HCT116 (cell line): ENCODE results near the gene WAC. TPM values are rescaled to one million over a fixed set of nuclear protein-coding genes. Genes with fewer than 3 reads are reported as not detected.

ENCODE experiments used
- ATAC-seq: fragments of 200-7000 bp; cut with Tn5 transposase; 2 replicates; pipeline ENCODE4 v1.9.1; 2020; ENCODE audit warnings: mild to moderate bottlenecking, moderate library complexity
- BruUV-seq: library from RNA; stranded (reverse); fragments of 400-500 nt; replicated peaks from 2 replicates; lab custom pipeline; 2021; lab: Mats Ljungman, UMichigan
- CTCF ChIA-PET: fragments of 300-600 bp; sonication (Branson Sonifier 250); formaldehyde crosslinking; loops from one replicate; lab custom pipeline; 2021; ENCODE audit warnings: antibody characterized with exemption; lab: Charles Lee
- POLR2A ChIA-PET: fragments of 300-600, 350-600 bp; sonication (Branson Sonifier 250); formaldehyde crosslinking; loops from one replicate; lab custom pipeline; 2021; ENCODE audit warnings: antibody characterized with exemption; lab: Charles Lee
- RAD21 ChIA-PET, 2 experiments: fragments of 300-600 bp; sonication (Branson Sonifier 250); formaldehyde crosslinking; loops; one replicate each; lab custom pipeline; 2023; ENCODE audit warnings: low total read pairs in 2 of 2; ENCODE audit not compliant: uncharacterized antibody in 2 of 2, unreplicated experiment in 2 of 2, low non-redundant PET in 1 of 2; lab: Charles Lee
- DNase-seq: peaks from one replicate; pipeline ENCODE4 v3.0.0-alpha.2; 2010; ENCODE audit warnings: low read depth, low spot score
- H2AFZ ChIP-seq: fragments of 200-600 bp; shearing (Covaris generic), sonication (generic); 2 replicates; pipeline ENCODE4 v1.6.1; 2017; ENCODE audit warnings: low read depth, mixed run types, mixed read lengths, antibody characterized with exemption, low read length; ENCODE audit not compliant: poor library complexity, severe bottlenecking
- H3K27ac ChIP-seq: 2 replicates; pipeline ENCODE4 v1.5.1; 2012; ENCODE audit warnings: low read depth, low read length
- H3K27me3 ChIP-seq: fragments of 200-600 bp; sonication (generic); 2 replicates; pipeline ENCODE4 v1.6.1; 2016; ENCODE audit warnings: mixed run types, low read length, mixed read lengths; ENCODE audit not compliant: insufficient read depth
- H3K36me3 ChIP-seq, 2 experiments: fragments of 200-500 bp in 1 of 2; fragments of 200-600 bp in 1 of 2; sonication (Bioruptor generic) in 1 of 2; sonication (generic) in 1 of 2; 2 replicates each; pipeline versions ENCODE4 v1.5.1 to v1.6.1; 2014 to 2016; ENCODE audit warnings: low read length in 2 of 2, inconsistent platforms in 1 of 2, mixed read lengths in 1 of 2, mixed run types in 1 of 2; ENCODE audit not compliant: insufficient read depth in 2 of 2, control insufficient read depth in 1 of 2
- H3K4me1 ChIP-seq, 2 experiments: fragments of 200-600 bp in 1 of 2; sonication (generic) in 1 of 2; 2 replicates each; pipeline versions ENCODE4 v1.5.1 to v1.6.1; 2012 to 2017; ENCODE audit warnings: low read length in 2 of 2, inconsistent platforms in 1 of 2, mild to moderate bottlenecking in 1 of 2, mixed read lengths in 1 of 2, mixed run types in 1 of 2, moderate library complexity in 1 of 2; ENCODE audit not compliant: insufficient read depth in 2 of 2, control insufficient read depth in 1 of 2
- H3K4me2 ChIP-seq: fragments of 200-600 bp; sonication (generic); 2 replicates; pipeline ENCODE4 v1.6.1; 2017; ENCODE audit warnings: mixed run types, low read length, mixed read lengths
- H3K4me3 ChIP-seq, 2 experiments: fragments of 200-600 bp in 1 of 2; sonication (generic) in 1 of 2; replicated peaks in 1 of 2; 2 replicates each; pipeline ENCODE4 v1.5.1; 2011 to 2016; ENCODE audit warnings: low read length in 2 of 2, control low read depth in 1 of 2, low read depth in 1 of 2, mild to moderate bottlenecking in 1 of 2, mixed read lengths in 1 of 2, mixed run types in 1 of 2
- H3K79me2 ChIP-seq: fragments of 200-600 bp; sonication (generic); 2 replicates; pipeline ENCODE4 v1.6.1; 2017; ENCODE audit warnings: mild to moderate bottlenecking, mixed run types, low read length, moderate library complexity, mixed read lengths; ENCODE audit not compliant: insufficient read depth
- H3K9ac ChIP-seq: fragments of 200-600 bp; sonication (generic); 2 replicates; pipeline ENCODE4 v1.6.1; 2016; ENCODE audit warnings: low read length, mixed read lengths
- H3K9me2 ChIP-seq: fragments of 200-600 bp; sonication (generic), shearing (Covaris generic); 2 replicates; pipeline ENCODE4 v1.6.1; 2017; ENCODE audit warnings: mixed run types, mild to moderate bottlenecking, moderate library complexity; ENCODE audit not compliant: insufficient read depth
- H3K9me3 ChIP-seq, 2 experiments: fragments of 200-500 bp in 1 of 2; fragments of 200-600 bp in 1 of 2; sonication (Bioruptor generic) in 1 of 2; sonication (generic) in 1 of 2; 2 replicates each; pipeline ENCODE4 v1.6.1; 2014 to 2017; ENCODE audit warnings: low read length in 2 of 2, mixed read lengths in 2 of 2, inconsistent platforms in 1 of 2, low read depth in 1 of 2, mild to moderate bottlenecking in 1 of 2, mixed run types in 1 of 2, moderate library complexity in 1 of 2; ENCODE audit not compliant: control insufficient read depth in 1 of 2, insufficient read depth in 1 of 2
- H4K20me1 ChIP-seq: fragments of 200-600 bp; sonication (generic), shearing (Covaris generic); 2 replicates; pipeline ENCODE4 v1.6.1; 2017; ENCODE audit warnings: mixed run types, mild to moderate bottlenecking, moderate library complexity; ENCODE audit not compliant: insufficient read depth
- CEBPB ChIP-seq: IDR thresholded peaks from 2 replicates; pipeline ENCODE4 v1.6.1; 2012; ENCODE audit warnings: low read depth
- ELF1 ChIP-seq: IDR thresholded peaks from 2 replicates; pipeline ENCODE4 v1.6.1; 2012; ENCODE audit warnings: low read depth, borderline replicate concordance
- EZH2phosphoT487 ChIP-seq: fragments of 200-600 bp; IDR thresholded peaks from 2 replicates; pipeline ENCODE4 v1.6.1; 2018; ENCODE audit warnings: antibody characterized with exemption, borderline replicate concordance
- FOSL1 ChIP-seq: IDR thresholded peaks from 2 replicates; pipeline ENCODE4 v1.6.1; 2012; ENCODE audit warnings: low read depth
- RAD21 ChIP-seq: IDR thresholded peaks from 2 replicates; pipeline ENCODE4 v1.6.1; 2012; ENCODE audit warnings: low read depth, mild to moderate bottlenecking
- REST ChIP-seq: IDR thresholded peaks from 2 replicates; pipeline ENCODE4 v1.6.1; 2012; ENCODE audit warnings: low read depth
- SRF ChIP-seq: IDR thresholded peaks from 2 replicates; pipeline ENCODE4 v1.6.1; 2012; ENCODE audit warnings: low read depth
- TCF7L2 ChIP-seq: IDR thresholded peaks from 2 replicates; pipeline ENCODE4 v1.7.0; 2011; ENCODE audit warnings: borderline replicate concordance, inconsistent platforms; ENCODE audit not compliant: insufficient read depth, insufficient read length; ENCODE audit errors: extremely low read depth
- intact Hi-C: fragments of 100-400 bp; cut with micrococcal nuclease; formaldehyde crosslinking; loops from 2 replicates; pipeline ENCODE4 v1.10.0; 2022
- total RNA-seq: library from RNA; stranded (reverse); gene quantifications from one replicate; pipeline ENCODE4 v1.2.1, GENCODE V29; 2021; ENCODE audit not compliant: unreplicated experiment

Gene WAC
- total RNA-seq, 1 experiment from 2014 or later: 117 TPM

GRCh38 chr10:28566458-28567015, 33.6 kb downstream of the WAC start (continued):
- TF ChIP-seq REST (no peak), TCF7L2 (no peak)

- ChIA-PET POLR2A (no interaction called here), CTCF (no interaction called here), RAD21 (no interaction called here)
- no peak for DNase-seq
- no peak overlapping the region for H3K4me3 ChIP-seq
- H4K20me1 ChIP-seq: peaks cover 67% of the 10 kb centered on the region; the same call in 1 of the 2 replicates
- peaks cover 0 to 9% of the 10 kb centered on the region in 2 experiments; a peak in 1 of 4 replicates for H3K4me1 ChIP-seq
- no peak for ATAC-seq
- H3K9ac ChIP-seq: no peak overlapping the region
- no peaks in the 10 kb centered on the region for H3K9me3 ChIP-seq
- H3K27me3 ChIP-seq: no peaks in the 10 kb centered on the region
- peaks cover 5 to 12% of the 10 kb centered on the region in 2 experiments; a peak in 2 of 4 replicates for H3K36me3 ChIP-seq
- H2AFZ ChIP-seq: no peak overlapping the region
- no TSS peak for BruUV-seq
- no peak overlapping the region for H3K27ac ChIP-seq
- intact Hi-C loops: no loop called here
- no peaks in the 10 kb centered on the region for H3K9me2 ChIP-seq
- no peak overlapping the region for H3K4me2 ChIP-seq
- peaks cover 100% of the 10 kb centered on the region for H3K79me2 ChIP-seq
- TF ChIP-seq SRF: no peak
- TF ChIP-seq RAD21: no peak
- no peak for TF ChIP-seq EZH2phosphoT487
- no peak for TF ChIP-seq FOSL1
- no peak for TF ChIP-seq CEBPB
- TF ChIP-seq ELF1: no peak
- TF ChIP-seq, all 23 proteins: peak for 0
These were observed 36.7 kb downstream of the WAC start for GRCh38 chr10:28569506-28570159.
